ENCODE results near the gene VGF. TPM values are rescaled to one million over a fixed set of nuclear protein-coding genes. Genes with fewer than 3 reads are reported as not detected.

VGF gene
- polyA plus RNA-seq, 5 donors, result 0.54 to 1.4 (median 0.90) TPM

DNA sequence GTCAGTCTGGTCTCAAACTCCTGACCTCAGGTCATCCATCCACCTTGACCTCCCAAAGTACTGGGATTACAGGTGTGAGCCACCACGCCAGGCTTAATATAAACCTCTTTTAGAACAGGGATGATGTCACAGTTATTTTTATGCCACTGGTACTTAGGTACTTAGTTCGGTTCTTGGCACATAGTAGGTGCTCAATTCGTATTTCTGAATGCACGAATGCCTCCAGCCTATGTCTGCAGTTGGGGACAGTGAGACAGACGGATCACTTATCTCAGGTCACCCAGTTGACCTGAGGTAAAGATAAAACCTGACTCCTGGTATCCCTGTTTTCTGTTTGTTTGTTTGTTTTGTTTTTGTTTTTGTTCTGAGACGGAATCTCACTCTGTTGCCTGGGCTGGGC is 20.8 kb upstream of the VGF start:
- DNase-seq, result no peak

DNA sequence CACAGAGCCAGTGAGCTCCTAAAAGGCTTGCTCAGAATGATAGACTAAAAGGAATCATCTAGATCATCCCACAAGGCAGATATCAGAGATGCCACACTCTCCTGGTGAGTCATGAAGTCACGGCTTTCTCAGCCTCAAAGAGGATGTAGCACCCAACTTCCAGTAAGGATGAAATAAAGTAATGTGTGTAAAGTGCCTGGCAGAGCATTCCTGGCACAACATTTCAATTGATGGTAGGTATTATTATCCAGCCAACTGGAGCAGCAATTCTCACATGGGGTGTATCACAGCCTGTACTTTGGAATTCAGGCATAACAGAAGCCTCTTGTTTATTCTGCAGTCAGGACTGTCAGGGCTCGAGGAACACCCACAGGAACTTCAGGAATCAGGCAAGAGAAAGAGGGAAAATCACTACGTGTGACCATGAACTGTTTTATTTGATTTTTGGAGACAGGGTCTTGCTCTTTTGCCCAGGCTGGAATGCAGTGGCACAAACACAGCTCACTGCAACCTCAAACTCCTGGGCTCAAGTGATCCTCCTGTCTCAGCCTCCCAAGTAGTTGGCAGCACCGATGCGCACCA is 20.0 kb upstream of the VGF start:
- no peak for DNase-seq

DNA sequence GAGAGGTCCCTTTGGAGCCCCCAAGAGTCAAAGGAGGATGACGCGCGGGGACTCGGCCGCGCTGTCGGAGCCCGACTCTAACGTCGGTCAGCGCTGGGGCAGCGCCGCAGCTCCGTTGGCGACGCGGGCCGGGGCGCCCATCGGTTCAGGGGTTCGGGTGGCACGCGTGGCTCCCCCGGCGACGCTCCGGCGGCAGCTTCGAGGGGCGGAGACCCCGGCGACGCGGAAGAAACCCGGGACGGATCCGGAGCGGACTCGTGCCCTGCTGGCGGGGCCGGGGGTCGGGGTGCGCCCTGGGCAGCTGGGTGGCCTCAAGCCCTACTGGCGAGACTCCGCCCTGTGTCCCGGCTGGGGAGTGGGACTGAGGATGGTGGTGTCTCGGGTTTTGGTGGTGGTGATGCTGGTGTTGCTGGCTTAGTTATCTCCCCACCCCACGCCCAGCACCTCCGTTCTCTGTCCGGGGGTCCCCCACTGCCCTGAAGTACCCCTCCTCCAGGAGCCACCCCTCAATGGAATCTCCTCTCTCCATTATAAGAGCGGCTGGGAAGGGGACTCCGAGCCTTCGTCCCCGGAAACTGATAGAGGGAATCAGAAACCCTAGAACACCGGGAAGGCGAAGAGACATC is 14.9 kb upstream of the VGF start, which contains the start of gene NAT16:
TSS of gene NAT16 (minus strand) at position 164 of the 626 bp plus-strand sequence. CDS start 5,486 bp downstream, outside the sequence.
- DNase-seq, result no peak

DNA sequence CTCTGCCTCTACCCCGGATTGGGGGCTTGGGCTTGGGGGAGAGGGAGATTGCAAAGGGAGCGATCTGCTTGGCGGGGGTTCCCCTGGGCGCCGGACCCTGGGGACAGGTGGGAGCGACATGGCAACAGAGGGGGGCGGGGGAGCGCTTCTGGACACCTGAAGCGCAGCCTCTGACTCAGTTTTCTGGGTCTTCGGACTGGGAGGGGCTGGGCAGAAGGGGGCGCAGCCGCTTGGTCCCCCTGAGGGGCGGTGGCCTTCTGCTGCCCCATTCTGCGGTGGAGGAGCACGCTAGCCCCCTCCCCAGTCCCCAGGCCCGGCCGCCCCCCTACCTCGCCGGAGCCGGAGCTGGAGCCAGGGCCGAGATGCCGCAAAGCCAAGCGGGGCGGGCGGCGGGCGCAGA is 14.3 kb upstream of the VGF start:
- no peak for DNase-seq

DNA sequence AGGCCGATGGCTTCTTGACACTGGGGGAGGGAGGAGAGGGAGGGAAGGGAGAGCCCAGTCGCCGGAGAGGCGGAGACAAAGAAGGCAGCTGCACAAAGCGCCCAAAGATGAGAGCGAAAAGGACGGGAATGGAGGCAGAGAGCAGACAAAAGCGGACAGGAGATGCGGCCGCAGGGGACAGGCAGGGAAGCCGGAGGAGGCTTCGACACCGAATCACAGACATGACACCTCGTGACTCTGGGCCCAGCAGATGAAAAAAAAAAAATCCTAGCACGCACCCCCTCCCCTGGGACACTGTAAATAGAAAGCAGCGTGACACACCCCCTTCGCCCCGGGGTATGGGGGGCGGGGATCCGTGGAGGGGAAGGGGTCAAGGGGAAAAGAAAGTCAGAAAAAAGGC is 13.7 kb upstream of the VGF start:
- no peak for DNase-seq

GRCh38 chr7:101177644-101178043 is 12.3 kb upstream of the VGF start:
- no peak for DNase-seq

- no peak for DNase-seq
Measured at GRCh38 chr7:101175664-101176063, 10.3 kb upstream of the VGF start.

DNA sequence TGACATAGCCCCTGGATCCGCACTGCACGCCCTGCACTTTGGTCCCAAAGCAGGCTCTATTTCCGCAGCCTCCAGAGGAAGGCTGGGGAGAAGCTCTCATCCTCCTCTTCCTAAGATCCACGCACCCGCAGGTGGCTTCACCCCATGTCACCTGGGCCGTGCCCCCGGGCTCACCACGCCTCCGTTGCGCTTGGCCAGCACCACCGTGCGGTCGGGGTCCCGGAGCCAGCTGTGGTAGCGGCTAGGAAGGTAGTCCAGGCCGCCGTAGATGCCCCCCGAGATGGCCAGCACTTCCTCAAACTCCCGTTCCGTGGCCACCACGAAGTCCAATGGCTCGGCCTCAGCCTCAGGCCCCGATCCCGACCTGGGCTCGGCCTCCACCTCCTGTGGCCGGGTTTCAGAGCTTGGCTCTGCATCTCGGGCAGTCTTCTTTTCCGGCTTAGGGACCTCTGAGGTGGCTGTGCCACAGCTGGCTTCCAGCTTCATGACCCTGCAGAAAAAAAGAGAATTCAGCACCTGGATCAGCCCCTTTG is 9.0 kb upstream of the VGF start:
- DNase-seq, result no peak

DNA sequence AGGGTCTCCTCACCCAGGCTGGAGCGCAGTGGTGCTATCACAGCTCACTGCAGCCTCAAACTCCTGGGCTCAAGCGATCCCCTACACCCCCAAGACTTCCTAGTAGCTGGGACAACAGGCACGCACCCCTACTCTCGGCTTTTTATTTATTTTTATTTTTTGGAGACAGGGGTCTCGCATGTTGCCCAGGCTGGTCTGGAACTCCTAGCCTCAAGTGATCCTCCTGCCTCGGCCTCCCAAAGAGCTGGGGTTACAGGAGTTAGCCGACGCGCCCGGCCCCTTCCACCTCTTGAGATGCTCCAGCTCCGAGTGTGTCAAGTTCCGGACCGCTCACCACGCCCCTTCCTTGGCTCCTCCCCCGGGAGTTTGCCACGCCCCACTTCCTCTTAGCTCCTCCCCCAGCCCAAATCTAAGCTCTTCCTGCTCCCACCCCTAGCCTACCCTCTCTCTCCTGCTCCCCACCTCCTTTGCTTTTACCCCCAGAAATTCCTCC is 8.4 kb upstream of the VGF start:
- DNase-seq, result no peak

DNA sequence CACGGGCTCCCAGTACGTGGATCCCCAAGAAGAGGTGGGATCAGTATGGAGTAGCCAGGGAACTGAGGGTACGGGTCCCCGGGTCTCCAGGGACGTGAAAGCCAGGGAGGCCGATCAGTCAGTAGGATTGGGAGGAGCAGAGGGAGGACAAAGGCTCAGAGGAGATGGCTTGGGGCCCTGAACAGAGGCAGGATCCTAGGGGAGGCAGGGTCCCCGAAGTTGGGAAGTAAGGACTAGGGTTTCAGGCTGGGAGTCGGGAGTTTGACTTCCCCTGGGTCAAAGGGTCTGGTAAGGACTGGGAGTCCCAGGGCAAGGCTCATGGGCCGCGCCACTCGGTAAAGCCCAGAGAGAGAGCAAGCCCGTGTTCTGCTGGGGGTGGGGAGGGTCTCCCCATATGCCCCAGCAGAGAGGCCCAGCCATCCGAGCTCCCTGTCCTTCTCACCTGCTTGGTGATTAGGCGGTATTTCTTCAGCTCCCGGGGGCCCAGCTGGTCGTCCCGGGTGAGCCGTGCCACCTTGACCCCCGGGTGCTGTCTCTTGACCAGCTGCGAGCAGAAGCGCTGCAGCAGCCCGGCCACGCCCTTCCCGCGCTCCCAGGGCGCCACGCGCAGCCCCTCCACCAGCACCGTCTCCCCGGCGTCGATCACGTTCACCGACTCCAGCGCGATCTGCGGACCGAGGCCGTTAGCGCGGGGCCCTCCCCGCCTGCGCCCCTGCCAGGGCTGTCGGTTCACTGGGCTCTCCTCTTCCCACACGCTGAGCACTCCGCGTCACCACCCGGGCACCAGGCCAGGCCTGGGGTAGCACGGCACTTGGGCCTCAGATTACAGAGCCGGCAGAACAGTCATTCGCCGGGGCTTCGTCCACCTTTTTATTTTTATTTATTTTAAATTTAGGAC is 7.7 kb upstream of the VGF start:
- peak in 1 of 2 donors; percentile 73 for DNase-seq

GRCh38 chr7:101172005-101172853 is 6.9 kb upstream of the VGF start:
- DNase-seq, result no peak

DNA sequence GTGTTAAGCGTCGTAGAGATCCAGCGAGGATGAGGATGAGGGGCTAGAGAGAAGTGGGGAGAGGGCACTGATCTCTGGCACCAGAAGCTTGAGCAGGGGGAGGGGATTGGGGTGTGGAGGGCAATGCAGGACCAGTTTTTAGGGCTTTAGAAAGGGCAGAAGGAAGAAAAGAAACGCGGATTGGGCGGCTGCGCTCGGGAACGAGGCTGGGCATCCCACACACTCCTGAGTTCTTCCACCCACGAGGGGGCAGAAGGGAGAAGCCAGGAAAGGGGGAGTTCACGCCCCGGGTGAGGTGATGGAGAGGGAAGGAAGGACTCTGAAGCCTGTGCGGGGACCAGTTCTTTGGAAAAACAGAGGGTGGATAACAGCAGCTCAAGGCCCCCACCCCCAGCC is 6.1 kb upstream of the VGF start:
- DNase-seq, result no peak

GRCh38 chr7:101170617-101171441 is 5.5 kb upstream of the VGF start:
- DNase-seq, result no peak

GRCh38 chr7:101169838-101170551 is 4.6 kb upstream of the VGF start:
- no peak for DNase-seq

DNA sequence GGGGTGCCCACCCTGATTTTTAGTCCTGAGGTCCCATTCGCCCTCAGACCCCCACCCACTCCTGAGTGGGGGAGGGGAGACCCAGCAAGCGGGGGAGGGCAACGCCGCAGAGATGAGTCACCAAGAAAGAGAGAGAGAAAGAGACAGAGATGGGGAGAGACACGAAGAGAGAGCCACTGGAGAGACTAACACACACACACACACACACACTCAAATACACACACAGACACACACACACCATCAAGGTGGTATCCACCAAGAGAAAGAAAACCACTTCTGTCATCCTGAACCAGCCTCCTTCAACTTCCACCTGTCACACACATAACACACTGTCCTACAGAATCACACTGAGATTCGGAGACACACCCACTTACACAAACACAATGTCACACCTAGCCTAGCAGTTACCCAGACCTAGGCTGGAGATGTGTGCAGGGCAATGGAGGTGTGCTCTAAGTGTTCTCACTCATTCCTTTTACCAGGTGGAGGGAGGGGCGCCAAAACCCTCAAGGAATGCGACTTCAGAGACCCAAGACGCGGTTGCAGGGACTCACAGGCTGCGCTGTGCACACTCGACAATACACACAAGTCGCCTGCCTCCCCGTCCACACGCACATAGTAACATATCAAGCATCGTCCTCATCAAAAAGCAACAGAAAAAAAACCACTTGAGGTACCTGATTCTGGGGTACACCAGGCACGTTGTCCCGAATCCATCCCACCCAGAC is 3.9 kb upstream of the VGF start:
- DNase-seq, result no peak

DNA sequence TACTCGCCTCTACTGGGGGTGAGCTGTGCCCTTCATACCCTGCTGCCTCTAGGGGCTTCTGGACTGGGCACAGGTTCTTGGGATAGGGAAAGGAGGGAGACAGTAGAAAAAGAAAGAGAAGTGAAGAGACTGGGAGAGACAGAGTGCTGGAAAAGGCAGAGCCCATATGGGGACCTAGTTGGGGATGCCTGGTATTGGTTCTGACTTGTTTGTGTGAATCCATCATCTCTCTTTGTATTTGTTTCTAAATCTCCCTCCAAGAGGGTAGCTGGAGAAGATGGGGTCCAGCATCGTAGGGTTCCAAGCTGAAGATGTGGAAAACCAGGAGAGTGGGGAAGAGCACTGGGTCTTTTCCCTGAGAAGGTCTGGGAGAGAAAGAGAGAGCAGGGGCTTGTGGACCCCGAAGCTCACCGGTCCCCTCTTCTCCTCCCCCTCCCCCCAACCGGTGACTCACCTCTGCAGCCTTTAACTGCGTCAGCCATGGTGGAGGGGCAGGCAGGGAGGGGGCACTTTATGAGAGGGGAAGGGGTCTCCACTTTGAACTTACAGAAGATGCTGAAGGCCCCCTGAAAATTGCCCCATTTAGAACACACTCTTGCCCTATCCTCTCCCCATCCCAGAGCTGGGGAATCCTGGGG is 3.2 kb upstream of the VGF start:
- no peak for DNase-seq

DNA sequence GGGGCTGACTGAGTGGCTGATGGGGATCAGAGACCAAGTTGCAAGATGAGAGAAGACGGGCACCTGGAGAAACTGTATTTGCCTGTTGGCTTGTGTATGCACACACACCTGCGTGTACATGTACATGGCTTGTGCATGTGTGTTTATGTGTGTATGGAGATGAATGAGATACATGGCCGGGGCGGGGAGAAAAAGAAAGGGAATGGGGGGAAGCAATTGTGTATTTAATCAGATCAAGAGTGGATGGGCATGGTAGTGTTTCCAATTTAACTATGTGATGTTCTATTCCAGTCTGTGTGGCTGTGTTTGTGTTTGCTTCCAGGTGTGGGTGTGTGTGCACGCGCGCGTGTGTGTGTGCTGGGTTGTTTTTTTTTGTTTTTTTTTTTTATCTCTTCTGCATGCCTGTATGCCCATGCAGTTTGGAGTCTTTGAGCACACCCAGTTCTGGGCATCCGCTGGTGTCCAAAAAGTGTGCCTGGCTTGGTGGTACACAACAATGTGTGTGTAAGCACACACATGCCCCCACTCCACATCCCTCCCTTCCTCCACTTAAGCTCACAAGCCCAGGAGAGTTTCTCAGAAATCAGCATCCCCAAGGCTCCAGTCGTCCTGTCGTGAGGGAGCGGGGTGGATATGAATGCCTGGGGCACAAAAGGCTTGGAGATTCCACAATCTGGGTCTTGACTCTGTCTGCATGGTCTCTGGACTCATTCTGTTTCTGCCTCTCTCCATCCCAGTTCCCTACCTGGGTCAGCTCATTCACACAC is 2.5 kb upstream of the VGF start:
- no peak for DNase-seq
